Stimulated activated naive B cell treated with anti-CD40 and anti-IgM and Interleukin-4, amounts not matched to agents 10 μg/mL and 1 μg/mL and 100 μg/mL, for 72 hours (primary cell): ENCODE measurements around the gene CHEK1.
"Not testable (repeated sequence)": the region's sequence is repeated elsewhere in the genome, so short reads cannot be mapped to it uniquely, and the experiment has no call there.

ENCODE experiments used
- ATAC-seq, 2 donors: fragments of 150-1000 bp; cut with Tn5 transposase; replicated peaks; 2 replicates each; pipeline ENCODE4 v1.10.0; 2021; ENCODE audit warnings: moderate library complexity in 1 of 2
- DNase-seq: peaks from one replicate; pipeline ENCODE4 v3.0.0; 2021
- H3K27ac Mint-ChIP-seq: one replicate; pipeline ENCODE4 v1.8.0; 2022; ENCODE audit warnings: mild to moderate bottlenecking, mixed read lengths
- H3K27me3 Mint-ChIP-seq, 2 donors: one replicate each; pipeline ENCODE4 v1.8.0; 2022; ENCODE audit warnings: mixed read lengths in 2 of 2
- H3K36me3 Mint-ChIP-seq, 2 donors: one replicate each; pipeline ENCODE4 v1.8.0; 2022; ENCODE audit warnings: mixed read lengths in 2 of 2, mild to moderate bottlenecking in 1 of 2
- H3K4me1 Mint-ChIP-seq, 2 donors: one replicate each; pipeline ENCODE4 v1.8.0; 2022; ENCODE audit warnings: mixed read lengths in 2 of 2, mild to moderate bottlenecking in 1 of 2
- H3K4me3 Mint-ChIP-seq, 2 donors: one replicate each; pipeline ENCODE4 v1.8.0; 2022; ENCODE audit warnings: mild to moderate bottlenecking in 2 of 2, mixed read lengths in 2 of 2, moderate library complexity in 1 of 2
- H3K9me3 Mint-ChIP-seq, 2 donors: one replicate each; pipeline ENCODE4 v1.8.0; 2022; ENCODE audit warnings: mixed read lengths in 2 of 2, mild to moderate bottlenecking in 1 of 2

CHEK1 gene

GRCh38 chr11:125694951-125695350, 70.0 kb downstream of the CHEK1 start:
- DNase-seq: no peak
- Mint-ChIP-seq H3K4me1 (no peaks in the 10 kb centered on the region), H3K9me3 (no peaks in the 10 kb centered on the region)

GRCh38 chr11:125701018-125701610, 76.2 kb downstream of the CHEK1 start:
- H3K27me3 Mint-ChIP-seq: peaks cover 0 to 3% of the 10 kb centered on the region in 2 donors
- ATAC-seq (no peak), DNase-seq (no peak)
- H3K27ac Mint-ChIP-seq: no peak overlapping the region
- peaks cover 2 to 6% of the 10 kb centered on the region in 2 donors for H3K4me1 Mint-ChIP-seq
- H3K4me3 Mint-ChIP-seq: no peak overlapping the region
- peaks cover under 1 to 2% of the 10 kb centered on the region in 2 donors for H3K9me3 Mint-ChIP-seq
- no peaks in the 10 kb centered on the region for H3K36me3 Mint-ChIP-seq

More at GRCh38 chr11:125694951-125695350, 70.0 kb downstream of the CHEK1 start:
- Mint-ChIP-seq H3K36me3 (no peaks in the 10 kb centered on the region), H3K27ac (no peak overlapping the region), H3K4me3 (no peak overlapping the region), H3K27me3 (no peaks in the 10 kb centered on the region)
- ATAC-seq: no peak

- peaks cover 4 to 5% of the 10 kb centered on the region in 2 donors for H3K9me3 Mint-ChIP-seq
- no peak overlapping the region for H3K4me3 Mint-ChIP-seq
- DNase-seq (no peak), ATAC-seq (peak in 1 of 2 donors; percentile 31)
- H3K27me3 Mint-ChIP-seq: peaks cover 0 to 9% of the 10 kb centered on the region in 2 donors
- H3K36me3 Mint-ChIP-seq: no peaks in the 10 kb centered on the region
- peaks cover 2 to 6% of the 10 kb centered on the region in 2 donors for H3K4me1 Mint-ChIP-seq
- no peak overlapping the region for H3K27ac Mint-ChIP-seq
These were observed 77.1 kb downstream of the CHEK1 start for GRCh38 chr11:125701858-125702621.

GRCh38 chr11:125704686-125705085, 79.7 kb downstream of the CHEK1 start:
- not testable (repeated sequence) for ATAC-seq, H3K4me1 Mint-ChIP-seq, H3K36me3 Mint-ChIP-seq, DNase-seq, H3K9me3 Mint-ChIP-seq, H3K27ac Mint-ChIP-seq, H3K4me3 Mint-ChIP-seq
- H3K27me3 Mint-ChIP-seq: peaks cover 0 to 14% of the 10 kb centered on the region in 2 donors

- H3K9me3 Mint-ChIP-seq: peaks cover 0 to 3% of the 10 kb centered on the region in 2 donors
- H3K36me3 Mint-ChIP-seq: peaks cover 0 to 2% of the 10 kb centered on the region in 2 donors
- no peak overlapping the region for H3K4me3 Mint-ChIP-seq
- DNase-seq: no peak
- ATAC-seq: no peak
- peaks cover 10 to 14% of the 10 kb centered on the region in 2 donors for H3K27me3 Mint-ChIP-seq
- H3K4me1 Mint-ChIP-seq: no peaks in the 10 kb centered on the region
- no peak overlapping the region for H3K27ac Mint-ChIP-seq
These were observed 95.8 kb downstream of the CHEK1 start for GRCh38 chr11:125720781-125721180.

- Mint-ChIP-seq H3K27me3 (peaks cover 13 to 19% of the 10 kb centered on the region in 2 donors), H3K27ac (no peak overlapping the region), H3K4me3 (no peak overlapping the region), H3K4me1 (no peaks in the 10 kb centered on the region), H3K9me3 (no peaks in the 10 kb centered on the region), H3K36me3 (no peaks in the 10 kb centered on the region)
- peak; percentile 34 to 58 for ATAC-seq
- DNase-seq: no peak
These were observed 99.2 kb downstream of the CHEK1 start for GRCh38 chr11:125724125-125724524.
